ENCODE measurements around the gene NEDD4.

The NEDD4 gene

GRCh38 chr15:56038015-56038414 is 44.6 kb upstream of the NEDD4 start:
- no peak for TF ChIP-seq CTCF (IDR thresholded peaks at IDR 0.05; ENCODE audit: insufficient read depth, low read length, missing control alignments)
- CTCF ChIA-PET: interaction anchor here (2.4 kb wide), 1 partner anchor 15 kb away, joined by 7 read pairs; no protein-coding TSS in a partner anchor
- H3K4me3 ChIP-seq (ENCODE audit: low read depth, low read length): no peak overlapping the region
- no peak for DNase-seq (ENCODE audit: low read depth, low spot score)
- POLR2A ChIA-PET: no interaction called here

GRCh38 chr15:56036546-56037067 is 43.2 kb upstream of the NEDD4 start:
- ChIA-PET POLR2A (no interaction called here), CTCF (interaction anchor here (2.4 kb wide), 1 partner anchor 17 kb away, joined by 7 read pairs; no protein-coding TSS in a partner anchor)
- no peak overlapping the region for H3K4me3 ChIP-seq (ENCODE audit: low read depth, low read length)
- DNase-seq (ENCODE audit: low read depth, low spot score): no peak
- no peak for TF ChIP-seq CTCF (IDR thresholded peaks at IDR 0.05; ENCODE audit: insufficient read depth, low read length, missing control alignments)

- no peak for DNase-seq (ENCODE audit: low read depth, low spot score)
- CTCF ChIA-PET: no interaction called here
- no peak overlapping the region for H3K4me3 ChIP-seq (ENCODE audit: low read depth, low read length)
- TF ChIP-seq CTCF (IDR thresholded peaks at IDR 0.05; ENCODE audit: insufficient read depth, low read length, missing control alignments): no peak
- POLR2A ChIA-PET: no interaction called here
Observed at GRCh38 chr15:56035166-56035565, 41.8 kb upstream of the NEDD4 start.

GRCh38 chr15:56034514-56034913 is 41.1 kb upstream of the NEDD4 start:
- CTCF ChIA-PET: no interaction called here

GRCh38 chr15:56032373-56032772 is 39.0 kb upstream of the NEDD4 start:
- POLR2A ChIA-PET: no interaction called here
- CTCF ChIA-PET: interaction anchor here (0.9 to 1.2 kb wide), 3 partner anchors 20 to 39 kb away, joined by 3 to 4 read pairs (median 3); no protein-coding TSS in a partner anchor
- no peak overlapping the region for H3K4me3 ChIP-seq (ENCODE audit: low read depth, low read length)
- DNase-seq (ENCODE audit: low read depth, low spot score): no peak
- no peak for TF ChIP-seq CTCF (IDR thresholded peaks at IDR 0.05; ENCODE audit: insufficient read depth, low read length, missing control alignments)

More at GRCh38 chr15:56034514-56034913, 41.1 kb upstream of the NEDD4 start:
- no peak for DNase-seq (ENCODE audit: low read depth, low spot score)
- no peak for TF ChIP-seq CTCF (IDR thresholded peaks at IDR 0.05; ENCODE audit: insufficient read depth, low read length, missing control alignments)
- POLR2A ChIA-PET: no interaction called here
- no peak overlapping the region for H3K4me3 ChIP-seq (ENCODE audit: low read depth, low read length)

GRCh38 chr15:56031836-56032235 is 38.4 kb upstream of the NEDD4 start:
- ChIA-PET CTCF (interaction anchor here (0.9 to 1.2 kb wide), 4 partner anchors 10 to 39 kb away, joined by 3 to 5 read pairs (median 4); no protein-coding TSS in a partner anchor), POLR2A (no interaction called here)
- no peak for DNase-seq (ENCODE audit: low read depth, low spot score)
- no peak overlapping the region for H3K4me3 ChIP-seq (ENCODE audit: low read depth, low read length)
- no peak for TF ChIP-seq CTCF (IDR thresholded peaks at IDR 0.05; ENCODE audit: insufficient read depth, low read length, missing control alignments)
